Calu3 (cell line): ENCODE data around the gene TDRD3. TPM values are rescaled to one million over a fixed set of nuclear protein-coding genes. Genes with fewer than 3 reads are reported as not detected.

Source experiments
- BruUV-seq: library from RNA; stranded (reverse); fragments of 400-500 nt; replicated peaks from 2 replicates; lab custom pipeline; 2021; lab: Mats Ljungman, UMichigan
- CTCF ChIA-PET: fragments of 300-600 bp; sonication (Branson Sonifier 250); formaldehyde crosslinking; loops from one replicate; lab custom pipeline; 2022; ENCODE audit warnings: antibody characterized with exemption; lab: Charles Lee
- DNase-seq: peaks from one replicate; pipeline ENCODE4 v3.0.0; 2022
- H3K27ac Mint-ChIP-seq: one replicate; pipeline ENCODE4 v1.8.0; 2022; ENCODE audit warnings: mixed read lengths; ENCODE audit not compliant: unreplicated experiment
- H3K27me3 Mint-ChIP-seq: one replicate; pipeline ENCODE4 v1.8.0; 2022; ENCODE audit warnings: mixed read lengths; ENCODE audit not compliant: unreplicated experiment
- H3K36me3 Mint-ChIP-seq: one replicate; pipeline ENCODE4 v1.8.0; 2022; ENCODE audit warnings: mild to moderate bottlenecking, moderate library complexity, mixed read lengths; ENCODE audit not compliant: insufficient read depth, unreplicated experiment
- H3K4me1 Mint-ChIP-seq: one replicate; pipeline ENCODE4 v1.8.0; 2022; ENCODE audit warnings: mild to moderate bottlenecking, low read depth, mixed read lengths; ENCODE audit not compliant: unreplicated experiment
- H3K4me3 Mint-ChIP-seq: one replicate; pipeline ENCODE4 v1.8.0; 2022; ENCODE audit warnings: mild to moderate bottlenecking, low read depth, moderate library complexity, mixed read lengths; ENCODE audit not compliant: unreplicated experiment
- H3K9me3 Mint-ChIP-seq: one replicate; pipeline ENCODE4 v1.8.0; 2022; ENCODE audit warnings: low read depth, mixed read lengths; ENCODE audit not compliant: unreplicated experiment
- CTCF ChIP-seq: fragments of 200-600 bp; IDR thresholded peaks from one replicate; pipeline ENCODE4 v1.8.0; 2022; ENCODE audit warnings: antibody characterized with exemption; ENCODE audit not compliant: unreplicated experiment
- intact Hi-C: fragments of 100-400 bp; cut with micrococcal nuclease; formaldehyde crosslinking; loops from one replicate; pipeline ENCODE4 v1.10.0; 2022; ENCODE audit not compliant: unreplicated experiment
- total RNA-seq: library from RNA; stranded (reverse); gene quantifications from 2 replicates; pipeline ENCODE4 v1.2.3, GENCODE V29; 2022

Gene TDRD3
- total RNA-seq, 1 experiment from 2014 or later, result 5.6 TPM

- H3K4me3 Mint-ChIP-seq, result no peak overlapping the region
- no peak overlapping the region for H3K27ac Mint-ChIP-seq
- intact Hi-C loops, result no loop called here
These were observed 206.0 kb downstream of the TDRD3 start for GRCh38 chr13:60603049-60603448.

GRCh38 chr13:60604058-60604457 lies 207.0 kb downstream of the TDRD3 start:
- BruUV-seq, result no TSS peak
- H3K27ac Mint-ChIP-seq, result no peak overlapping the region
- CTCF ChIA-PET, result no interaction called here
- H3K4me3 Mint-ChIP-seq, result no peak overlapping the region
- DNase-seq, result no peak
- no peak for TF ChIP-seq CTCF
- no peaks in the 10 kb centered on the region for H3K36me3 Mint-ChIP-seq
- H3K27me3 Mint-ChIP-seq, result no peaks in the 10 kb centered on the region
- intact Hi-C loops, result no loop called here
- no peaks in the 10 kb centered on the region for H3K9me3 Mint-ChIP-seq
- no peaks in the 10 kb centered on the region for H3K4me1 Mint-ChIP-seq

More at GRCh38 chr13:60603049-60603448, 206.0 kb downstream of the TDRD3 start:
- Mint-ChIP-seq H3K9me3 (no peaks in the 10 kb centered on the region), H3K27me3 (no peaks in the 10 kb centered on the region), H3K4me1 (no peaks in the 10 kb centered on the region), H3K36me3 (no peaks in the 10 kb centered on the region)
- BruUV-seq, result no TSS peak
- no peak for TF ChIP-seq CTCF
- DNase-seq, result no peak
- CTCF ChIA-PET, result no interaction called here

- Mint-ChIP-seq H3K27ac (no peak overlapping the region), H3K9me3 (no peaks in the 10 kb centered on the region)
These were observed 211.9 kb downstream of the TDRD3 start for GRCh38 chr13:60608954-60609353.

GRCh38 chr13:60611523-60611922 lies 214.5 kb downstream of the TDRD3 start:
- Mint-ChIP-seq H3K36me3 (no peaks in the 10 kb centered on the region), H3K4me1 (no peaks in the 10 kb centered on the region), H3K27me3 (no peaks in the 10 kb centered on the region), H3K9me3 (no peaks in the 10 kb centered on the region), H3K4me3 (no peak overlapping the region), H3K27ac (no peak overlapping the region)
- DNase-seq, result no peak
- CTCF ChIA-PET, result no interaction called here
- no peak for TF ChIP-seq CTCF
- no TSS peak for BruUV-seq
- intact Hi-C loops, result no loop called here

More at GRCh38 chr13:60608954-60609353, 211.9 kb downstream of the TDRD3 start:
- Mint-ChIP-seq H3K4me3 (no peak overlapping the region), H3K36me3 (no peaks in the 10 kb centered on the region), H3K27me3 (no peaks in the 10 kb centered on the region), H3K4me1 (no peaks in the 10 kb centered on the region)
- intact Hi-C loops, result no loop called here
- no TSS peak for BruUV-seq
- CTCF ChIA-PET, result no interaction called here
- no peak for DNase-seq
- TF ChIP-seq CTCF, result no peak
